Left cardiac atrium (tissue), 4 donors: ENCODE data around the gene ADAMTS4. TPM values are rescaled to one million over a fixed set of nuclear protein-coding genes. Genes with fewer than 3 reads are reported as not detected.

Experiments used
- ATAC-seq, 2 donors: fragments of 200-7000 bp; cut with Tn5 transposase; one replicate each; pipeline ENCODE4 v1.9.1; 2020; ENCODE audit warnings: mild to moderate bottlenecking in 2 of 2, moderate library complexity in 2 of 2
- DNase-seq: peaks from one replicate; pipeline ENCODE4 v3.0.0-alpha.2; 2020
- intact Hi-C, 2 donors: fragments of 100-400 bp; cut with DNase I; formaldehyde crosslinking; loops; one replicate each; pipeline versions ENCODE4 v1.14.1 to v1.15.1; 2022 to 2023
- total RNA-seq, 2 donors: library from RNA; stranded (reverse); fragmentation: NEBNext Ultra II Directional; extraction: Animal tissue kit (Norgen Biotek cat#: 25700); gene quantifications; one replicate each; pipeline ENCODE4 v1.2.1, GENCODE V29; 2021
- donor health status: DM: no; HTN: yes; CAD: no.
- donor health status: DM: no; HTN: yes; CAD: no; lungs with severe emphysema.
- donor health status: DM: yes; HTN: yes; CAD: no.
- donor health status: Dilated cardiomyopathy.

ADAMTS4 gene
- total RNA-seq, 2 donors from 2014 or later: 16.5 to 117 TPM

GRCh38 chr1:161223805-161224694 is 25.2 kb upstream of the ADAMTS4 start:
- ATAC-seq (no peak), DNase-seq (no peak)
- intact Hi-C loops: loop anchor here (2.0 to 10.0 kb wide), 3 partner anchors 15 to 161 kb away; partner anchors contain the start of gene SDHC (in 1 of the 2)

DNA sequence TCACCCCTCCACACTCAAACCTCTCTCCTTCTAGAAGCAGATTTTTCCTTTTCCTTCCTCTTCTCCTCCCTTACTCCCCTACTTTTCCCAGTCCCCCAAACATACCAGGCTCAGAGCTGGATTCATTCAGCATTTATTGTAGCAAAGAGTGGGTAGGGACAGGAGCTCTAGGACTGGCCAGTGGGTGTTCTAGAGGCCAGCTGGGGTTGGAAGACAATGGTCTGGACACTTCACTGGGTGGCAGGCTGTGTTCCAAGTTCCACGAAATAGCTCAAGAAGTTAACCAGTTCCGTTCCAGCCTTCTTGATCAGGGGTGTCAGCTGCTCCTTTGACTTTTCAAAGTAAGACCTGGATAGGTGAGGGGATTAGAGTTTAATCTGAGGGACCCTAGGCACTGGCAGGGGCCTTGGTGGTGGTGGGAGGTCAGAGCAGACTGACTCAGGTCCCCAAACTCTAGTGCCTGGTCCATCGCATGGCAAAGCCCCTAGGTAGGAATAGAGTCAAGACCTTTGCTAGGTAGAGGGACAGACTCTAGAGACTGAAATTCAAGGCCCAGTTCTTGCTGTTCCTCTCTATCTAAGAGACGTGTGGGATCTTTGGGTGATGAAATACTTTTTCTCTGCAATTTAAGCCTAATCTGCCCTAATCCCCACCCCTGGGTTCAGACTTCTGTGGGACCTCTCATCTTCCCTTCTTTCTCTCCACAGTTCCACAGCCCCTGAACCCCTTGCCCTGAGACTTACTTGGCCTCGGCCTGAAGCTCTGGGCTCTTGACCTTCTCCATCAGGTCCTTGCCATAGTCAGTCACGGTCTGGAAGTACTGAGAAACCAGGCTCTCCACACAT is 23.5 kb upstream of the ADAMTS4 start:
- DNase-seq (peak; percentile 11), ATAC-seq (no peak)
- intact Hi-C loops: loop anchor here (5.0 to 10.0 kb wide), 2 partner anchors 90 to 162 kb away; partner anchors contain the start of gene SDHC (in 1 of the 2)

GRCh38 chr1:161220002-161220401 is 21.1 kb upstream of the ADAMTS4 start:
- no peak for DNase-seq
- intact Hi-C loops: loop anchor here (5.0 to 10.0 kb wide), 2 partner anchors 92 to 165 kb away; partner anchors contain the start of gene SDHC (in 1 of the 2)

GRCh38 chr1:161219078-161219892 is 20.4 kb upstream of the ADAMTS4 start:
- ATAC-seq (no peak), DNase-seq (no peak)
- intact Hi-C loops: no loop called here

More at GRCh38 chr1:161220002-161220401, 21.1 kb upstream of the ADAMTS4 start:
- no peak for ATAC-seq

DNA sequence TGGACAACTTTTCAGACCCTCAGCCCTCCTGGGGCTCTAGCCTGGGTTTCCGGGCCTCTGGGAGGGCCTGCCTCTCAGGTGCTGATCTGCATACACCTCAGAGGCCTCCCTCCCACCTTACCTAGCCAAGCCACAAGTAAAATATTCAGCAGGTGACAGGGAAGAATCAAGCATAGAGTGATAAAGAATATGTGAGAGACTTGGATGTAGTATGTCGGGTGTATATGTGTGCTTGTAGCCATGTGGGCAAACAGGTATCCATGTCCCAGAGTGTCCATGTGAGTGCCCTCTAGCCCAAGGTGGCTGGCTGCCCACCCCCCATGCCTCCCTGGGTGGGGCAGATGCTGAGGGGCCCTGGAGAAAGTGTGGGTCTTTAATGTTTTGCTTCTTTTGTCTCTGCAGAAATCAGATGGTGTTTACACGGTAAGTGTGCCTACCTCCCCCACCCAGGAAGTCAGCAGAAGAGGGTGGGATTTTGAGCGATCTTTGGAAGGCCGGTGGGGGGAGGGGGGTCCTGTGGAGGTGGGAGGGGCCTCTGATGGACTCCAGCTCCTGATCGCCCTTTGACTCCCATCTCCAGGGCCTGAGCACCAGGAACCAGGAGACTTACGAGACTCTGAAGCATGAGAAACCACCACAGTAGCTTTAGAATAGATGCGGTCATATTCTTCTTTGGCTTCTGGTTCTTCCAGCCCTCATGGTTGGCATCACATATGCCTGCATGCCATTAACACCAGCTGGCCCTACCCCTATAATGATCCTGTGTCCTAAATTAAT is 19.6 kb upstream of the ADAMTS4 start:
- DNase-seq (no peak), ATAC-seq (no peak)
- intact Hi-C loops: no loop called here

DNA sequence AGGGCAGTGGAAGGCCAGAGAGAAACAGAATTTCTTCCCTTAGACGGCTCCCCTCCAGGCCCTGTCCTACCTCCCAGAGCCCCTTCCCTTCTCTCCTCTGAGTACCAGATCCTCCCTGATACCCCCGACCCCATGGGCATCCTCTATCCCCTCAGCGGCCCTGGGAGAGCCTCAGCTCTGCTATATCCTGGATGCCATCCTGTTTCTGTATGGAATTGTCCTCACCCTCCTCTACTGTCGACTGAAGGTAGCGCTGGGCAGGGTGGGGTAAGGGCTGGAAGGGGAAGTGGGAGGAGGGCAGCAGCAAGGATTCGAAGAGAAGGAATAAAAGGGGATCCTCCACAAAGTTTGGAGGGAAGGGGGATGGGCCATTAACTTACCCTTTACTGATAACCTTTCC is 19.0 kb upstream of the ADAMTS4 start:
- DNase-seq (no peak), ATAC-seq (peak in 1 of 2 donors; percentile 8)
- intact Hi-C loops: no loop called here

- DNase-seq: peak; percentile 36
- intact Hi-C loops: no loop called here
- peak; percentile 58 to 78 for ATAC-seq
These were observed 18.3 kb upstream of the ADAMTS4 start for GRCh38 chr1:161216945-161217712.

DNA sequence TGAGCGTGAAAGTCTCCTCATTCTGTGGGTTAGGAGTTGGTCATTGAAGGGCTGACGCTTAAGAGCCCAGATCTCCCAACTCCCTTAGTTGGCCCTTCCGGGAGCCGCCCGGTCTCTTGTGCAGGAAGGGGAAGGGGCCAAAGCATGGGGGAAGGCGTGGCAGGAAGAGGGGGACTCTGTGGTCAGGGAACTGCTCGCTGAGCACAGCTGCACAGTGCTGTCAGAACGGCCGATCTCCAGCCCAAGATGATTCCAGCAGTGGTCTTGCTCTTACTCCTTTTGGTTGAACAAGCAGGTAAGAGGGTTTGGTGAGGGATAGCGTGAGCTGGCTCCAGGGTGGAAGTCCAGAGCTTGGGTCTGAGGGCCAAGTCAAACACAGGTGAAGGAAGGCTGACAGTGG is 16.2 kb upstream of the ADAMTS4 start, which contains the start of gene FCER1G:
Gene FCER1G (plus strand): TSS at position 220 of the 400 bp plus-strand sequence. CDS start 27 bp downstream, at position 247.
- peak; percentile 68 for DNase-seq
- peak; percentile 43 to 68 for ATAC-seq
- intact Hi-C loops: no loop called here

DNA sequence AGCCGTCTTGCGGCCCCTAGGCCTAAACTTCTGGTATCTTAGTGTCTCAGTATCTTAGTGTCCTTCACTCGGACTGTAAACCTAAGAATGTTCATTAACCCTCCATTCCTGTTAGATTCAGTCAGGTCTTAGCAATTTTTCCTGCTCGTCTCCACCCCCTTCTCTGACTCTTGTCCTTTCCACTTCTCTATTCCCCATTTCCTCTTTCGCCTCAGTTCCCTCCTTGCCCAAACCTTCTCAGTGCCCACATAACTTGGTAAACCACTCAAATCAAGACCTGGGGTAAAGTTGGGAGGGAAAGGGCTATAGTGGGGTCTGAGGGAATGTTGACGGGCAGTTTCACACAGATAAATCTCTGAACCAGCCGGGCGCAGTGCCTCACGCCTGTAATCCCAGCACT is 15.5 kb upstream of the ADAMTS4 start:
- DNase-seq (no peak), ATAC-seq (peak in 1 of 2 donors; percentile 3)
- intact Hi-C loops: no loop called here

DNA sequence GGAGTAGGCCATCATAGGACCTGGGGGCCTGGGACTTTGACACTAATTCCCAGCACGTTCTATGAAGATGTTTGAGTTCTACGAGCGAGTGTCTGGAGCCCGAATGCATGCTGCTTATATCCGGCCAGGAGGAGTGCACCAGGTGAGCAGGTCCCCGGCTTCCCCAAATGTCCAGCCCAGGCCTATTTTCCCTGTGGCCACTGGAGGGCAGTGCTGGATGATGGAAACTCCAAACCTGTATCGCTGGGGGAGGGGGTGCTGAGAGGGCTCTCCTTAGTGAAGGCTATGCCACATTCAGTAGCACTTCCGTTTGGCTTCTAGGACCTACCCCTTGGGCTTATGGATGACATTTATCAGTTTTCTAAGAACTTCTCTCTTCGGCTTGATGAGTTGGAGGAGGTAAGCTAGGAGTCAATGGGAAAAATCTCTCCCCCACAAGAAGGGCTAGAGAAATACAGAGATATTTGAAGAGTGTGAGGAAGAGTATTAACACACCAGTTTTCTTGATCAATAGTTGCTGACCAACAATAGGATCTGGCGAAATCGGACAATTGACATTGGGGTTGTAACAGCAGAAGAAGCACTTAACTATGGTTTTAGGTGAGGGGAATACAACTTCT is 11.0 kb upstream of the ADAMTS4 start:
- intact Hi-C loops: loop anchor here in 1 of 2 donors (2.0 kb wide), 1 partner anchor 15 kb away; no protein-coding TSS in a partner anchor
- peak; percentile 85 for DNase-seq
- ATAC-seq: peak; percentile 63 to 75

GRCh38 chr1:161207173-161207572 is 8.3 kb upstream of the ADAMTS4 start:
- intact Hi-C loops: no loop called here
- DNase-seq (peak; percentile 79), ATAC-seq (peak; percentile 69 to 71)

- intact Hi-C loops: no loop called here
- ATAC-seq (peak in 1 of 2 donors; percentile 4), DNase-seq (peak; percentile 79)
These were observed 7.7 kb upstream of the ADAMTS4 start for GRCh38 chr1:161206411-161207140.

DNA sequence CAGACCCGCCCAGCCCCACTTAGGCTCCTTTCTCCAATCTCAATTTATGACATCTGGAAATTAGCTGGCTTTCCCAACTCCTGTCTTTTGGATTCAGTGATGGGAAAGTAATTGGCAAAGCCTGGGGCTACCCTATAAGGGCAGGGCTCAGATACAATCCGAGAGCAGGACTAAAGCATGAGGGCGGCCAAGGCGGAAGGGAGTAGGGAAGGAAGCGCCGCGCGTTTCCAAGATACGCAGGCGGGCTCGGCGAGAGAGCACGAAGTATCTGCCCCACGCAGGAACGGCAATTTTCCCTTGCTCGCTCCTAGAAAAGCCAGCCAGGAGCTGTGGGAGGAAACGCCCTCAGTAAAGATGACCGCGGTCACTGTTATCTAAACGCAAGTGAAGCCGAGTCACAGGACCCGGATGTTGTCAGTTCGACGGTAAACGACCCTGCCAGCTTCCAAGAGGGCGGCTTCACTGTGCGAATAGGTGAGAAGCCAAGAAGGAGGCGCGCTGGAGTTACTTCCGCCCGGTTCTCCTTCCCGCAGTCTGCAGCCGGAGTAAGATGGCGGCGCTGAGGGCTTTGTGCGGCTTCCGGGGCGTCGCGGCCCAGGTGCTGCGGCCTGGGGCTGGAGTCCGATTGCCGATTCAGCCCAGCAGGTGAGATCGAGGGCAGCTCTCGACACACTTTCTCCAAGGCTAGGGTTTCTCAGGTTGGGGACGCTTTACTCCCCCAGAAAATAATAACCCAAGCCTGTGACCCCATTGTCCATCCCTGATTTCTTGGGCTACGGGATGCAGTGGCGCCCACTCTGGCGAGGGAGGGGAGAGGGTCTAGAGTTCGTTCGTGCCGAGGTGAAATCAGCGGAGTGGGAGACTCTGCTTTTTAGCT is 3.2 kb upstream of the ADAMTS4 start, which contains the start of gene NDUFS2:
Gene NDUFS2 (plus strand): TSS at position 532 of the 877 bp plus-strand sequence. CDS start 19 bp downstream, at position 551.
- DNase-seq (peak; percentile 98), ATAC-seq (peak; percentile 85 to 89)
- intact Hi-C loops: no loop called here

- intact Hi-C loops: no loop called here
- ATAC-seq (peak; percentile 32 to 42), DNase-seq (peak; percentile 83)
These were observed 2.4 kb upstream of the ADAMTS4 start for GRCh38 chr1:161200992-161201835.
